ENCODE measurements around the gene KIAA1217. TPM values are rescaled to one million over a fixed set of nuclear protein-coding genes. Genes with fewer than 3 reads are reported as not detected.

KIAA1217 gene
- polyA plus RNA-seq, 1 of the 3 experiments (the other 2 are of a cell fraction): 7.2 TPM

DNA sequence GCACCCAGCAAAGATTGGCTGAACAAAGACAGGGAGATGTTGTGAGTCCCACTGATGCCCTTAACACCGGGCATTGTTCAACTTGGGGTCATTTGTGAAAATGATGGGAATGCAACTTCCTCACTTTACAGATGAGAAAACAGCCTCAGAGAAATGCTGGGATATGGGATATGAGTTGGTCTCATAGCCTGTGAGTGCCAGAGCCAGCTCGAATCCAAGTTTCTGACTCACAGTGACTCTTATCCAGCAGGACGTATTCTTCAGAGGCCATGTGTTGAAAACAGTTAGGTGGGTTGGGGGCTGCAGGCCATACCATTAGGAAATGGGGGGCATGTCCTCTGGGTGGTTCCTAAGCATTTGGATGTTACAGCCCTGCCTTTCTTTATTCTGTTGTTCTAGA is 45.2 kb downstream of the KIAA1217 start:
- Histone ChIP-seq H3K9ac (no peak overlapping the region), H3K27me3 (ENCODE audit: insufficient read depth) (no peaks in the 10 kb centered on the region), H2AFZ (ENCODE audit: low read depth) (no peak overlapping the region), H3K9me2 (no peaks in the 10 kb centered on the region), H4K20me1 (ENCODE audit: insufficient read depth) (no peaks in the 10 kb centered on the region), H3K79me2 (ENCODE audit: insufficient read depth) (no peaks in the 10 kb centered on the region), H3K36me3 (replicated peaks in 1 of 2; ENCODE audit: control insufficient read depth in 1 of 2, insufficient read depth in 2 of 2, low read length in 1 of 2) (no peaks in the 10 kb centered on the region), H3K4me1 (ENCODE audit: control insufficient read depth in 1 of 2, insufficient read depth in 2 of 2, low read depth in 1 of 2, low read length in 1 of 2) (peaks cover 16 to 33% of the 10 kb centered on the region in 2 experiments), H3K27ac (ENCODE audit: low read depth in 2 of 2, low read length in 1 of 2) (peak overlapping the region; percentile 67 to 75; a peak in 3 of 4 replicates), H3K4me2 (no peak overlapping the region), H3F3A (replicated peaks; ENCODE audit: insufficient read depth) (peaks cover 14% of the 10 kb centered on the region), H3K9me3 (no peaks in the 10 kb centered on the region), H3K4me3 (ENCODE audit: low read depth in 2 of 2, low read length in 1 of 2) (no peak overlapping the region)
- ChIA-PET POLR2A (no interaction called here), CTCF (interaction anchor here (0.6 kb wide), 1 partner anchor 105 kb away, joined by 3 read pairs; no protein-coding TSS in a partner anchor)
- no peak for DNase-seq
- WGBS (ENCODE audit: low lambda C conversion rate): 13% methylated on average over 3 of the region's 3 CpGs
- no peak for TF ChIP-seq TAF1 (IDR thresholded peaks at IDR 0.05; ENCODE audit: borderline replicate concordance, low read depth, low read length)
- no peak for TF ChIP-seq USF2 (IDR thresholded peaks at IDR 0.05; ENCODE audit: borderline replicate concordance, low read depth, low read length)
- TF ChIP-seq YY1 (IDR thresholded peaks at IDR 0.05; ENCODE audit: low read depth): no peak
- TF ChIP-seq FOXM1 (IDR thresholded peaks at IDR 0.05; ENCODE audit: low read depth): no peak
- no peak for TF ChIP-seq RAD21 (IDR thresholded peaks at IDR 0.05; ENCODE audit: low read length)
- peak; percentile 61 for TF ChIP-seq PBX3 (IDR thresholded peaks at IDR 0.05)
- peak; percentile 46; the same call in 1 of the 2 replicates for TF ChIP-seq TEAD4 (IDR thresholded peaks at IDR 0.05; ENCODE audit: borderline replicate concordance, insufficient read depth)
- no peak for TF ChIP-seq GABPA (IDR thresholded peaks at IDR 0.05; ENCODE audit: low read depth)
- TF ChIP-seq, protein P1, sequence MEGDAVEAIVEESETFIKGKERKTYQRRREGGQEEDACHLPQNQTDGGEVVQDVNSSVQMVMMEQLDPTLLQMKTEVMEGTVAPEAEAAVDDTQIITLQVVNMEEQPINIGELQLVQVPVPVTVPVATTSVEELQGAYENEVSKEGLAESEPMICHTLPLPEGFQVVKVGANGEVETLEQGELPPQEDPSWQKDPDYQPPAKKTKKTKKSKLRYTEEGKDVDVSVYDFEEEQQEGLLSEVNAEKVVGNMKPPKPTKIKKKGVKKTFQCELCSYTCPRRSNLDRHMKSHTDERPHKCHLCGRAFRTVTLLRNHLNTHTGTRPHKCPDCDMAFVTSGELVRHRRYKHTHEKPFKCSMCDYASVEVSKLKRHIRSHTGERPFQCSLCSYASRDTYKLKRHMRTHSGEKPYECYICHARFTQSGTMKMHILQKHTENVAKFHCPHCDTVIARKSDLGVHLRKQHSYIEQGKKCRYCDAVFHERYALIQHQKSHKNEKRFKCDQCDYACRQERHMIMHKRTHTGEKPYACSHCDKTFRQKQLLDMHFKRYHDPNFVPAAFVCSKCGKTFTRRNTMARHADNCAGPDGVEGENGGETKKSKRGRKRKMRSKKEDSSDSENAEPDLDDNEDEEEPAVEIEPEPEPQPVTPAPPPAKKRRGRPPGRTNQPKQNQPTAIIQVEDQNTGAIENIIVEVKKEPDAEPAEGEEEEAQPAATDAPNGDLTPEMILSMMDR (IDR thresholded peaks at IDR 0.05): no peak
- no peak; the same call in 1 of the 2 replicates for TF ChIP-seq JUND (IDR thresholded peaks at IDR 0.05)
- TF ChIP-seq EZH2phosphoT487 (IDR thresholded peaks at IDR 0.05; ENCODE audit: borderline replicate concordance, low read depth): no peak
- TF ChIP-seq RCOR1 (IDR thresholded peaks at IDR 0.05; ENCODE audit: low read length): no peak
- TF ChIP-seq TCF12 (IDR thresholded peaks at IDR 0.05): peak; percentile 60; the same call in 1 of the 2 replicates
- TF ChIP-seq SIN3A (IDR thresholded peaks at IDR 0.05; ENCODE audit: borderline replicate concordance, low read depth, low read length): no peak
- TF ChIP-seq, protein P2, sequence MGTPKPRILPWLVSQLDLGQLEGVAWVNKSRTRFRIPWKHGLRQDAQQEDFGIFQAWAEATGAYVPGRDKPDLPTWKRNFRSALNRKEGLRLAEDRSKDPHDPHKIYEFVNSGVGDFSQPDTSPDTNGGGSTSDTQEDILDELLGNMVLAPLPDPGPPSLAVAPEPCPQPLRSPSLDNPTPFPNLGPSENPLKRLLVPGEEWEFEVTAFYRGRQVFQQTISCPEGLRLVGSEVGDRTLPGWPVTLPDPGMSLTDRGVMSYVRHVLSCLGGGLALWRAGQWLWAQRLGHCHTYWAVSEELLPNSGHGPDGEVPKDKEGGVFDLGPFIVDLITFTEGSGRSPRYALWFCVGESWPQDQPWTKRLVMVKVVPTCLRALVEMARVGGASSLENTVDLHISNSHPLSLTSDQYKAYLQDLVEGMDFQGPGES (IDR thresholded peaks at IDR 0.05; ENCODE audit: low read depth, low read length): no peak
- 0 out of 4 replicates have a peak, but pooled peaks of 1 of the 2 experiments have one; percentile 34 for TF ChIP-seq EP300 (IDR thresholded peaks at IDR 0.05; ENCODE audit: borderline replicate concordance in 1 of 2, low read depth in 1 of 2, low read length in 1 of 2)
- no peak for TF ChIP-seq POLR2AphosphoS5 (IDR thresholded peaks at IDR 0.05; ENCODE audit: low read depth, low read length)
- TF ChIP-seq MEF2A (IDR thresholded peaks at IDR 0.05; ENCODE audit: borderline replicate concordance, low read depth): no peak
- peak; percentile 75 for TF ChIP-seq FOSL2 (IDR thresholded peaks at IDR 0.05; ENCODE audit: borderline replicate concordance, low read depth)
- TF ChIP-seq ELF1 (IDR thresholded peaks at IDR 0.05): 0 out of 2 replicates have a peak, but pooled peaks have one; percentile 15
- peak; percentile 78 for TF ChIP-seq NFIC (IDR thresholded peaks at IDR 0.05; ENCODE audit: borderline replicate concordance)
- TF ChIP-seq NRF1 (IDR thresholded peaks at IDR 0.05; ENCODE audit: low read depth, low read length): no peak
- TF ChIP-seq, protein P3, sequence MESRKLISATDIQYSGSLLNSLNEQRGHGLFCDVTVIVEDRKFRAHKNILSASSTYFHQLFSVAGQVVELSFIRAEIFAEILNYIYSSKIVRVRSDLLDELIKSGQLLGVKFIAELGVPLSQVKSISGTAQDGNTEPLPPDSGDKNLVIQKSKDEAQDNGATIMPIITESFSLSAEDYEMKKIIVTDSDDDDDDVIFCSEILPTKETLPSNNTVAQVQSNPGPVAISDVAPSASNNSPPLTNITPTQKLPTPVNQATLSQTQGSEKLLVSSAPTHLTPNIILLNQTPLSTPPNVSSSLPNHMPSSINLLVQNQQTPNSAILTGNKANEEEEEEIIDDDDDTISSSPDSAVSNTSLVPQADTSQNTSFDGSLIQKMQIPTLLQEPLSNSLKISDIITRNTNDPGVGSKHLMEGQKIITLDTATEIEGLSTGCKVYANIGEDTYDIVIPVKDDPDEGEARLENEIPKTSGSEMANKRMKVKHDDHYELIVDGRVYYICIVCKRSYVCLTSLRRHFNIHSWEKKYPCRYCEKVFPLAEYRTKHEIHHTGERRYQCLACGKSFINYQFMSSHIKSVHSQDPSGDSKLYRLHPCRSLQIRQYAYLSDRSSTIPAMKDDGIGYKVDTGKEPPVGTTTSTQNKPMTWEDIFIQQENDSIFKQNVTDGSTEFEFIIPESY (IDR thresholded peaks at IDR 0.05; ENCODE audit: borderline replicate concordance, low read depth): no peak
- peak; percentile 20; the same call in 1 of the 2 replicates for TF ChIP-seq REST (IDR thresholded peaks at IDR 0.05; ENCODE audit: low read depth, low read length)
